HepG2 (cell line): ENCODE measurements around the gene WDR62. TPM values are rescaled to one million over a fixed set of nuclear protein-coding genes. Genes with fewer than 3 reads are reported as not detected.

Source experiments
- ATF1 ChIP-seq: IDR thresholded peaks from 2 replicates; pipeline ENCODE4 v1.6.1; 2016; ENCODE audit warnings: mild to moderate bottlenecking, control low read depth
- CBX2 ChIP-seq, 2 experiments: fragments of 200-600 bp in 1 of 2; sonication (generic); formaldehyde crosslinking in 1 of 2; IDR thresholded peaks; 2 replicates each; pipeline versions ENCODE4 v1.7.0 to v1.8.1; 2018 to 2022; ENCODE audit warnings: low read depth in 2 of 2, low read length in 1 of 2, mild to moderate bottlenecking in 1 of 2, missing genetic modification reagents in 1 of 2
- ETV5 ChIP-seq: IDR thresholded peaks from 2 replicates; pipeline ENCODE4 v1.6.1; 2018; ENCODE audit warnings: missing biosample characterization, missing genetic modification reagents, inconsistent platforms, borderline replicate concordance
- FOSL2 ChIP-seq: sonication (generic); formaldehyde crosslinking; IDR thresholded peaks from 2 replicates; pipeline ENCODE4 v1.4.0; 2020; ENCODE audit warnings: missing genetic modification reagents
- GLI4 ChIP-seq: sonication (generic); formaldehyde crosslinking; IDR thresholded peaks from 2 replicates; pipeline ENCODE4 v1.5.1; 2020; ENCODE audit warnings: missing genetic modification reagents, mild to moderate bottlenecking, moderate library complexity, borderline replicate concordance
- IRF2 ChIP-seq: IDR thresholded peaks from 2 replicates; pipeline ENCODE4 v1.6.1; 2018; ENCODE audit warnings: missing genetic modification reagents, missing compliant biosample characterization
- JUNB ChIP-seq: sonication (generic); formaldehyde crosslinking; IDR thresholded peaks from 2 replicates; pipeline ENCODE4 v1.8.0; 2022; ENCODE audit warnings: missing genetic modification reagents, mild to moderate bottlenecking, borderline replicate concordance
- KAT2B ChIP-seq: fragments of 150-350 bp; IDR thresholded peaks from 2 replicates; pipeline ENCODE4 v1.6.1; 2014; ENCODE audit warnings: low read depth, low read length, borderline replicate concordance
- MIER2 ChIP-seq: IDR thresholded peaks from 2 replicates; pipeline ENCODE4 v1.6.1; 2016; ENCODE audit warnings: missing biosample characterization, missing genetic modification reagents
- MYNN ChIP-seq: sonication (generic); formaldehyde crosslinking; IDR thresholded peaks from 2 replicates; pipeline ENCODE4 v1.4.0; 2020; ENCODE audit warnings: mild to moderate bottlenecking, low read depth, missing genetic modification reagents
- NCOA1 ChIP-seq: sonication (generic); formaldehyde crosslinking; IDR thresholded peaks from 2 replicates; pipeline ENCODE4 v1.9.0; 2021; ENCODE audit warnings: missing genetic modification reagents
- NR2C2 ChIP-seq: sonication (generic); formaldehyde crosslinking; IDR thresholded peaks from 2 replicates; pipeline ENCODE4 v1.4.0; 2020; ENCODE audit warnings: missing genetic modification reagents, mild to moderate bottlenecking, moderate library complexity, borderline replicate concordance
- SOX13 ChIP-seq, 3 experiments: fragments of 450-650 bp in 1 of 3; sonication (generic) in 1 of 3; formaldehyde crosslinking in 1 of 3; IDR thresholded peaks in 2 of 3; conservative IDR thresholded peaks in 1 of 3; 2 replicates each; pipeline versions ENCODE4 v1.5.0 to v1.6.1; 2016 to 2020; ENCODE audit warnings: antibody characterized with exemption in 1 of 3, mild to moderate bottlenecking in 1 of 3, missing compliant biosample characterization in 1 of 3, missing genetic modification reagents in 1 of 3, moderate library complexity in 1 of 3
- SP2 ChIP-seq: sonication (generic); formaldehyde crosslinking; IDR thresholded peaks from 2 replicates; pipeline ENCODE4 v1.5.1; 2020; ENCODE audit warnings: mild to moderate bottlenecking, missing genetic modification reagents
- ZNF205 ChIP-seq: IDR thresholded peaks from 2 replicates; pipeline ENCODE4 v1.6.1; 2018; ENCODE audit warnings: missing biosample characterization, missing genetic modification reagents
- ZNF224 ChIP-seq: sonication (generic); formaldehyde crosslinking; IDR thresholded peaks from 2 replicates; pipeline ENCODE4 v1.5.0; 2020; ENCODE audit warnings: mild to moderate bottlenecking, missing genetic modification reagents
- ZNF562 ChIP-seq: sonication (generic); formaldehyde crosslinking; IDR thresholded peaks from 2 replicates; pipeline ENCODE4 v1.8.0; 2022; ENCODE audit warnings: missing genetic modification reagents, borderline replicate concordance
- ZNF709 ChIP-seq: sonication (generic); formaldehyde crosslinking; IDR thresholded peaks from 2 replicates; pipeline ENCODE4 v1.5.0; 2020; ENCODE audit warnings: mild to moderate bottlenecking, missing genetic modification reagents
- ZNF713 ChIP-seq: sonication (generic); formaldehyde crosslinking; IDR thresholded peaks from 2 replicates; pipeline ENCODE4 v1.4.0; 2020; ENCODE audit warnings: mild to moderate bottlenecking, missing genetic modification reagents
- polyA plus RNA-seq, 8 experiments: library from polyadenylated mRNA; depleted of rRNA in 3 of 8; stranded (reverse) in 7 of 8; unstranded in 1 of 8; fragments of >200 nt; fragmentation: Illumina TruSeq in 4 of 8; extraction: Trizol in 4 of 8; gene quantifications; 2 replicates each; pipeline versions ENCODE4 v1.2.1 to v1.2.3, GENCODE V29; 2011 to 2016; ENCODE audit warnings: low read depth in 4 of 8, missing spikeins in 1 of 8, mixed read lengths in 1 of 8; ENCODE audit not compliant: insufficient read depth in 1 of 8
- total RNA-seq, 5 experiments: library from RNA; depleted of rRNA; stranded (reverse); fragments of >200 nt; fragmentation: Illumina TruSeq; extraction: Trizol; gene quantifications; 2 replicates each; pipeline ENCODE4 v1.2.3, GENCODE V29; 2016; ENCODE audit warnings: low read depth in 1 of 5
- TF ChIP-seq, protein P1 (sequence below): sonication (generic); formaldehyde crosslinking; IDR thresholded peaks from 2 replicates; pipeline ENCODE4 v1.4.0; 2020; ENCODE audit warnings: missing genetic modification reagents, borderline replicate concordance
- TF ChIP-seq, protein P2 (sequence below): sonication (generic); formaldehyde crosslinking; IDR thresholded peaks from 2 replicates; pipeline ENCODE4 v1.8.0; 2022; ENCODE audit warnings: missing genetic modification reagents, mild to moderate bottlenecking, inconsistent platforms, borderline replicate concordance
- TF ChIP-seq, protein P3 (sequence below): sonication (generic); formaldehyde crosslinking; IDR thresholded peaks from 2 replicates; pipeline ENCODE4 v1.4.0; 2020; ENCODE audit warnings: missing genetic modification reagents, borderline replicate concordance
- TF ChIP-seq, protein P4 (sequence below): IDR thresholded peaks from 2 replicates; pipeline ENCODE4 v1.6.1; 2016; ENCODE audit warnings: control low read depth

WDR62 gene
- total and polyA plus RNA-seq, 2 of the 13 experiments (the other 11 are each of a cell fraction or from before 2014, with no cell fraction given), result 5.8 to 12.5 TPM

DNA sequence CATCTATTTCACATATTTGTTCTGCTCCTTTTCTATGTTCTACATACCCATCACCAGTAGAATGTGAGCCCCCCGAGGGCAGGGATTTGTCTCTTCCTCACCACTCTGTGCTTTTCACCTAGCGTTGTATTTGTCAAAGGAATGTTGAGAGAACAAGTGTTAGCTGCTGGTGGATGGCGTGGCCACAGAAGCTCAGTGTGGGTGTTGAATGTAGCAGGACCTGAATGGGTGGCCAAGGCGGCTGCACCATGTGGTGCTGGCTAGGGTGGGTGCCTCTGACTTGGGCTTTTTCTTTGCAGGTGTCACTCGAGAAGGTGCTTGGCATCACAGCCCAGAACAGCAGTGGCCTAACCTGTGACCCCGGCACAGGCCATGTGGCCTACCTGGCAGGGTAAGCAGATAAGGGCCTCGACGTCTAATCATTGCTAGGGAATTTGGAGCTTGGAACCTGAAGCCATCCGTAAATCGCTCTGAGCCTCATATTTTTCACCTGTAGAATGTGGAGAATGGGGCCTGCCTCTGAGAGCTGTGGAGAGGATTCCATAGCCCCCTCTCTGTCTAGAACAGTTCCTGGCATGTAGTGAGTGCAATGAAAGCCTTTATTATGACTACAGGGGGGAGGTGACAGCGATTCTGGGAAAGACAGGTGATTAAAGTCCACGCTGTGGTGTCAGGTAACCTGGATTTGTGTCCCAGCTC lies 3.9 kb downstream of the WDR62 start (continued):
- TF ChIP-seq CBX2 (IDR thresholded peaks at IDR 0.05; ENCODE audit: low read depth, low read length) (no peak), CBX2 (CRISPR knock-in tag; IDR thresholded peaks at IDR 0.05; ENCODE audit: low read depth) (no peak), ZNF713 (no peak), SOX13 (IDR thresholded peaks at IDR 0.05) (no peak), SOX13 (CRISPR knock-in tag; conservative IDR thresholded peaks at IDR 0.05 in 1 of 2, IDR thresholded peaks at IDR 0.05 in 1 of 2) (peak in 1 of 2 experiments; percentile 58; a peak in 2 of 4 replicates), ZNF709 (CRISPR knock-in tag) (no peak), MYNN (CRISPR knock-in tag) (no peak), ZNF224 (CRISPR knock-in tag) (peak; percentile 59; the same call in 1 of the 2 replicates), MIER2 (CRISPR knock-in tag) (0 out of 2 replicates have a peak, but pooled peaks have one; percentile 24), NCOA1 (CRISPR knock-in tag) (no peak), NR2C2 (peak; percentile 56; the same call in 1 of the 2 replicates), KAT2B (no peak), ZNF205 (0 out of 2 replicates have a peak, but pooled peaks have one; percentile 33), ETV5 (peak; percentile 43; the same call in 1 of the 2 replicates), FOSL2 (CRISPR knock-in tag) (peak; percentile 44), ATF1 (peak; percentile 46; the same call in 1 of the 2 replicates), GLI4 (CRISPR knock-in tag) (no peak), ZNF562 (CRISPR knock-in tag) (no peak), IRF2 (CRISPR knock-in tag) (0 out of 2 replicates have a peak, but pooled peaks have one; percentile 36), JUNB (CRISPR knock-in tag) (no peak), SP2 (CRISPR knock-in tag) (no peak)
- TF ChIP-seq, protein P1, sequence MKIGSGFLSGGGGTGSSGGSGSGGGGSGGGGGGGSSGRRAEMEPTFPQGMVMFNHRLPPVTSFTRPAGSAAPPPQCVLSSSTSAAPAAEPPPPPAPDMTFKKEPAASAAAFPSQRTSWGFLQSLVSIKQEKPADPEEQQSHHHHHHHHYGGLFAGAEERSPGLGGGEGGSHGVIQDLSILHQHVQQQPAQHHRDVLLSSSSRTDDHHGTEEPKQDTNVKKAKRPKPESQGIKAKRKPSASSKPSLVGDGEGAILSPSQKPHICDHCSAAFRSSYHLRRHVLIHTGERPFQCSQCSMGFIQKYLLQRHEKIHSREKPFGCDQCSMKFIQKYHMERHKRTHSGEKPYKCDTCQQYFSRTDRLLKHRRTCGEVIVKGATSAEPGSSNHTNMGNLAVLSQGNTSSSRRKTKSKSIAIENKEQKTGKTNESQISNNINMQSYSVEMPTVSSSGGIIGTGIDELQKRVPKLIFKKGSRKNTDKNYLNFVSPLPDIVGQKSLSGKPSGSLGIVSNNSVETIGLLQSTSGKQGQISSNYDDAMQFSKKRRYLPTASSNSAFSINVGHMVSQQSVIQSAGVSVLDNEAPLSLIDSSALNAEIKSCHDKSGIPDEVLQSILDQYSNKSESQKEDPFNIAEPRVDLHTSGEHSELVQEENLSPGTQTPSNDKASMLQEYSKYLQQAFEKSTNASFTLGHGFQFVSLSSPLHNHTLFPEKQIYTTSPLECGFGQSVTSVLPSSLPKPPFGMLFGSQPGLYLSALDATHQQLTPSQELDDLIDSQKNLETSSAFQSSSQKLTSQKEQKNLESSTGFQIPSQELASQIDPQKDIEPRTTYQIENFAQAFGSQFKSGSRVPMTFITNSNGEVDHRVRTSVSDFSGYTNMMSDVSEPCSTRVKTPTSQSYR (CRISPR knock-in tag), result peak; percentile 97
- TF ChIP-seq, protein P2, sequence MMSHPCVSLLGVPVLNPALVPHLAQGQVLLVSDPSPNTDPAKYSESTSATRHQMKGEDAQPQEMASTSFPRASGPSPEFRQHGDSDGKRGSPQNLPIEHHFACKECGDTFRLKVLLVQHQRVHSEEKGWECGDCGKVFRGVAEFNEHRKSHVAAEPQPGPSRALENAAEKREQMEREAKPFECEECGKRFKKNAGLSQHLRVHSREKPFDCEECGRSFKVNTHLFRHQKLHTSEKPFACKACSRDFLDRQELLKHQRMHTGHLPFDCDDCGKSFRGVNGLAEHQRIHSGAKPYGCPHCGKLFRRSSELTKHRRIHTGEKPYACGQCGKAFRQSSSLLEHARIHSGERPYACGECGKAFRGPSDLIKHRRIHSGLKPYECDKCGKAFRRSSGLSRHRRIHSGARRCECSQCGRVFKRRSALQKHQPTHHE (CRISPR knock-in tag), result no peak
- TF ChIP-seq, protein P3, sequence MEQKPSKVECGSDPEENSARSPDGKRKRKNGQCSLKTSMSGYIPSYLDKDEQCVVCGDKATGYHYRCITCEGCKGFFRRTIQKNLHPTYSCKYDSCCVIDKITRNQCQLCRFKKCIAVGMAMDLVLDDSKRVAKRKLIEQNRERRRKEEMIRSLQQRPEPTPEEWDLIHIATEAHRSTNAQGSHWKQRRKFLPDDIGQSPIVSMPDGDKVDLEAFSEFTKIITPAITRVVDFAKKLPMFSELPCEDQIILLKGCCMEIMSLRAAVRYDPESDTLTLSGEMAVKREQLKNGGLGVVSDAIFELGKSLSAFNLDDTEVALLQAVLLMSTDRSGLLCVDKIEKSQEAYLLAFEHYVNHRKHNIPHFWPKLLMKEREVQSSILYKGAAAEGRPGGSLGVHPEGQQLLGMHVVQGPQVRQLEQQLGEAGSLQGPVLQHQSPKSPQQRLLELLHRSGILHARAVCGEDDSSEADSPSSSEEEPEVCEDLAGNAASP (CRISPR knock-in tag), result peak; percentile 52; the same call in 1 of the 2 replicates
- TF ChIP-seq, protein P4, sequence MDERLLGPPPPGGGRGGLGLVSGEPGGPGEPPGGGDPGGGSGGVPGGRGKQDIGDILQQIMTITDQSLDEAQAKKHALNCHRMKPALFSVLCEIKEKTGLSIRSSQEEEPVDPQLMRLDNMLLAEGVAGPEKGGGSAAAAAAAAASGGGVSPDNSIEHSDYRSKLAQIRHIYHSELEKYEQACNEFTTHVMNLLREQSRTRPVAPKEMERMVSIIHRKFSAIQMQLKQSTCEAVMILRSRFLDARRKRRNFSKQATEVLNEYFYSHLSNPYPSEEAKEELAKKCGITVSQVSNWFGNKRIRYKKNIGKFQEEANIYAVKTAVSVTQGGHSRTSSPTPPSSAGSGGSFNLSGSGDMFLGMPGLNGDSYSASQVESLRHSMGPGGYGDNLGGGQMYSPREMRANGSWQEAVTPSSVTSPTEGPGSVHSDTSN (CRISPR knock-in tag), result no peak
